GM18499 (cell line): ENCODE data around the gene LHX2.

ENCODE experiments used
- ATAC-seq: cut with Tn5 transposase; IDR thresholded peaks from one replicate; pipeline ENCODE4 v1.9.1; 2021; ENCODE audit warnings: moderate number of reproducible peaks; ENCODE audit not compliant: insufficient read depth, unreplicated experiment

LHX2 gene

GRCh38 chr9:123998970-123999621 lies 12.5 kb upstream of the LHX2 start:
- no peak for ATAC-seq

- no peak for ATAC-seq
These were observed 11.9 kb upstream of the LHX2 start for GRCh38 chr9:123999661-124000060.

- no peak for ATAC-seq
These were observed 11.3 kb upstream of the LHX2 start for GRCh38 chr9:124000161-124000783.

GRCh38 chr9:124000784-124001457 lies 10.6 kb upstream of the LHX2 start:
- no peak for ATAC-seq

- ATAC-seq, result no peak
These were observed 10.1 kb upstream of the LHX2 start for GRCh38 chr9:124001458-124001799.

GRCh38 chr9:124001866-124002525 lies 9.6 kb upstream of the LHX2 start:
- ATAC-seq, result no peak

GRCh38 chr9:124003636-124004349 lies 7.8 kb upstream of the LHX2 start:
- no peak for ATAC-seq

- ATAC-seq, result no peak
These were observed 7.0 kb upstream of the LHX2 start for GRCh38 chr9:124004593-124004992.

GRCh38 chr9:124005029-124005771 lies 6.4 kb upstream of the LHX2 start:
- ATAC-seq, result no peak

- no peak for ATAC-seq
These were observed 4.9 kb upstream of the LHX2 start for GRCh38 chr9:124006448-124007361.

- ATAC-seq, result no peak
These were observed 3.8 kb upstream of the LHX2 start for GRCh38 chr9:124007565-124008302.

- no peak for ATAC-seq
These were observed 3.3 kb upstream of the LHX2 start for GRCh38 chr9:124008303-124008693.

- ATAC-seq, result no peak
These were observed 2.7 kb upstream of the LHX2 start for GRCh38 chr9:124008694-124009530.

GRCh38 chr9:124009531-124010217 lies 1.9 kb upstream of the LHX2 start:
- no peak for ATAC-seq

GRCh38 chr9:124010303-124010664 lies 1.3 kb upstream of the LHX2 start:
- no peak for ATAC-seq

GRCh38 chr9:124010665-124011321 lies 775 bp upstream of the LHX2 start:
- no peak for ATAC-seq
